Measurements from ENCODE around the gene MCF2.

DNA sequence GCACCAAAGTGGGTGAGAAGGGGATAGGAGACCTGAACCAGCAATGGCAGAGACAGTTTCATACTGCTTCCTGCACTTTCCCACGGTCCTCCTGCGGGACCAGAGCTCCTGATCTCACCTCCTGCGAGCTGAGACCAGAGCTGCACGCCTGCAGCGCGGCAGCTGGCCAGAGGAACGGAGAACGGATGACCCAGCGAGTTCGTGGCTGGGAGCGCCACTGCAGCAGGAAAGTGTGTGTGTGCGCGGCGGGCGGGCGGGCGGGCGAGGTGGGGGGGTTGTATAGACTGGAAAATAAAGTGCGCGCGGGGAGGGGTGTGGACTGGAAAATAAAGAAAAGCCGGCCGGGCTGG, 16.5 kb downstream of the MCF2 start:
- no peak for TF ChIP-seq CTCF (conservative IDR thresholded peaks at IDR 0.05; ENCODE audit: low read depth in 2 of 2)
- TF ChIP-seq POLR2AphosphoS5 (IDR thresholded peaks at IDR 0.05; ENCODE audit: low read depth): no peak
- TF ChIP-seq EZH2 (IDR thresholded peaks at IDR 0.05; ENCODE audit: low read depth, unreplicated experiment): no peak
- TF ChIP-seq ZNF331 (CRISPR knock-in tag; IDR thresholded peaks at IDR 0.05; ENCODE audit: low read depth): no peak
- no peak for TF ChIP-seq ZNF462 (CRISPR knock-in tag; IDR thresholded peaks at IDR 0.05)
- no peak for TF ChIP-seq NANOG (IDR thresholded peaks at IDR 0.05; ENCODE audit: borderline replicate concordance)
- TF ChIP-seq ZNF114 (CRISPR knock-in tag; IDR thresholded peaks at IDR 0.05): no peak
- TF ChIP-seq STAT1 (IDR thresholded peaks at IDR 0.05; ENCODE audit: unreplicated experiment): no peak
- no peak for TF ChIP-seq CREB1 (CRISPR knock-in tag; IDR thresholded peaks at IDR 0.05; ENCODE audit: low read depth)
- no peak for TF ChIP-seq EZH2phosphoT487 (IDR thresholded peaks at IDR 0.05; ENCODE audit: unreplicated experiment)
- no peak for TF ChIP-seq JUNB (IDR thresholded peaks at IDR 0.05; ENCODE audit: unreplicated experiment)
- no peak for TF ChIP-seq REST (IDR thresholded peaks at IDR 0.05; ENCODE audit: unreplicated experiment)
